Stimulated activated naive CD8-positive, alpha-beta T cell treated with anti-CD3 and anti-CD28 coated beads, Interleukin-15, amount 100 ng/mL, for 72 hours (primary cell): ENCODE data around the gene MB21D2.
A peak's percentile ranks its signal among the peaks of the same experiment; 100 is the strongest.

ENCODE experiments used
- ATAC-seq: fragments of 150-1000 bp; cut with Tn5 transposase; 2 replicates; pipeline ENCODE4 v1.10.0; 2021; ENCODE audit warnings: mild to moderate bottlenecking, moderate library complexity
- DNase-seq, 2 donors: peaks; one replicate each; pipeline ENCODE4 v3.0.0; 2021 to 2022
- H3K27ac Mint-ChIP-seq, 2 donors: one replicate each; pipeline ENCODE4 v1.8.0; 2022; ENCODE audit warnings: mild to moderate bottlenecking in 2 of 2, mixed read lengths in 2 of 2, moderate library complexity in 2 of 2
- H3K27me3 Mint-ChIP-seq: one replicate; pipeline ENCODE4 v1.8.0; 2022; ENCODE audit warnings: mixed read lengths
- H3K4me1 Mint-ChIP-seq: one replicate; pipeline ENCODE4 v1.8.0; 2022; ENCODE audit warnings: mild to moderate bottlenecking, mixed read lengths
- H3K4me3 Mint-ChIP-seq, 2 donors: one replicate each; pipeline ENCODE4 v1.8.0; 2022; ENCODE audit warnings: mild to moderate bottlenecking in 2 of 2, mixed read lengths in 2 of 2, moderate library complexity in 1 of 2
- H3K9me3 Mint-ChIP-seq, 2 donors: one replicate each; pipeline ENCODE4 v1.8.0; 2022; ENCODE audit warnings: mixed read lengths in 2 of 2

MB21D2 gene

GRCh38 chr3:192911293-192911692 lies 6.4 kb downstream of the MB21D2 start:
- no peak for DNase-seq
- peaks cover 40% of the 10 kb centered on the region for H3K27me3 Mint-ChIP-seq
- H3K4me3 Mint-ChIP-seq = no peak overlapping the region
- no peak overlapping the region for H3K27ac Mint-ChIP-seq
- no peak for ATAC-seq
- H3K9me3 Mint-ChIP-seq = no peaks in the 10 kb centered on the region
- peaks cover 34% of the 10 kb centered on the region for H3K4me1 Mint-ChIP-seq

GRCh38 chr3:192907784-192908183 lies 9.9 kb downstream of the MB21D2 start:
- Mint-ChIP-seq H3K27ac (no peak overlapping the region), H3K4me1 (peaks cover 16% of the 10 kb centered on the region), H3K9me3 (no peaks in the 10 kb centered on the region), H3K4me3 (no peak overlapping the region), H3K27me3 (peaks cover 24% of the 10 kb centered on the region)
- DNase-seq (no peak), ATAC-seq (no peak)

- H3K4me1 Mint-ChIP-seq = peaks cover 25% of the 10 kb centered on the region
- DNase-seq = no peak
- H3K4me3 Mint-ChIP-seq = no peak overlapping the region
- H3K9me3 Mint-ChIP-seq = no peaks in the 10 kb centered on the region
- H3K27ac Mint-ChIP-seq = no peak overlapping the region
- peaks cover 27% of the 10 kb centered on the region for H3K27me3 Mint-ChIP-seq
- ATAC-seq = peak; percentile 31
Measured at GRCh38 chr3:192906940-192907339, 10.7 kb downstream of the MB21D2 start.

GRCh38 chr3:192905980-192906678 lies 11.5 kb downstream of the MB21D2 start:
- Mint-ChIP-seq H3K9me3 (no peaks in the 10 kb centered on the region), H3K4me3 (no peak overlapping the region), H3K4me1 (peaks cover 26% of the 10 kb centered on the region), H3K27ac (peak overlapping the region; percentile 3 to 27), H3K27me3 (peaks cover 19% of the 10 kb centered on the region)
- no peak for DNase-seq
- no peak for ATAC-seq

GRCh38 chr3:192904632-192905289 lies 12.9 kb downstream of the MB21D2 start:
- no peak overlapping the region for H3K27ac Mint-ChIP-seq
- peaks cover 0 to 3% of the 10 kb centered on the region in 2 donors for H3K9me3 Mint-ChIP-seq
- no peak overlapping the region for H3K4me3 Mint-ChIP-seq
- H3K27me3 Mint-ChIP-seq = peaks cover 21% of the 10 kb centered on the region
- ATAC-seq (no peak), DNase-seq (no peak)
- H3K4me1 Mint-ChIP-seq = peaks cover 31% of the 10 kb centered on the region

GRCh38 chr3:192902549-192902948 lies 15.1 kb downstream of the MB21D2 start:
- no peak for ATAC-seq
- H3K27ac Mint-ChIP-seq = no peak overlapping the region
- peaks cover 49% of the 10 kb centered on the region for H3K4me1 Mint-ChIP-seq
- DNase-seq = no peak
- no peak overlapping the region for H3K4me3 Mint-ChIP-seq
- H3K27me3 Mint-ChIP-seq = peaks cover 25% of the 10 kb centered on the region
- H3K9me3 Mint-ChIP-seq = peaks cover 0 to 12% of the 10 kb centered on the region in 2 donors

GRCh38 chr3:192901435-192901834 lies 16.2 kb downstream of the MB21D2 start:
- Mint-ChIP-seq H3K9me3 (peaks cover 0 to 12% of the 10 kb centered on the region in 2 donors), H3K4me3 (no peak overlapping the region), H3K27me3 (peaks cover 31% of the 10 kb centered on the region), H3K4me1 (peaks cover 50% of the 10 kb centered on the region), H3K27ac (no peak overlapping the region)
- ATAC-seq (no peak), DNase-seq (no peak)

- peaks cover 0 to 12% of the 10 kb centered on the region in 2 donors for H3K9me3 Mint-ChIP-seq
- DNase-seq (peak in 1 of 2 donors; percentile 33), ATAC-seq (no peak)
- H3K4me3 Mint-ChIP-seq = peak overlapping the region; percentile 14 to 52
- peak overlapping the region; percentile 28 to 97 for H3K27ac Mint-ChIP-seq
- peaks cover 46% of the 10 kb centered on the region for H3K27me3 Mint-ChIP-seq
- H3K4me1 Mint-ChIP-seq = peaks cover 64% of the 10 kb centered on the region
Measured at GRCh38 chr3:192899540-192899982, 18.1 kb downstream of the MB21D2 start.

GRCh38 chr3:192897005-192897404 lies 20.7 kb downstream of the MB21D2 start:
- peak overlapping the region in 1 of 2 donors; percentile 68 for H3K27ac Mint-ChIP-seq
- peak overlapping the region in 1 of 2 donors; percentile 24 for H3K4me3 Mint-ChIP-seq
- H3K27me3 Mint-ChIP-seq = peaks cover 38% of the 10 kb centered on the region
- ATAC-seq (no peak), DNase-seq (no peak)
- H3K4me1 Mint-ChIP-seq = peaks cover 78% of the 10 kb centered on the region
- H3K9me3 Mint-ChIP-seq = peaks cover 0 to 12% of the 10 kb centered on the region in 2 donors

GRCh38 chr3:192896208-192896607 lies 21.4 kb downstream of the MB21D2 start:
- peak overlapping the region in 1 of 2 donors; percentile 68 for H3K27ac Mint-ChIP-seq
- peaks cover 38% of the 10 kb centered on the region for H3K27me3 Mint-ChIP-seq
- H3K4me3 Mint-ChIP-seq = no peak overlapping the region
- H3K9me3 Mint-ChIP-seq = peaks cover 0 to 12% of the 10 kb centered on the region in 2 donors
- ATAC-seq (no peak), DNase-seq (no peak)
- peaks cover 82% of the 10 kb centered on the region for H3K4me1 Mint-ChIP-seq

- peak overlapping the region in 1 of 2 donors; percentile 45 for H3K4me3 Mint-ChIP-seq
- peak overlapping the region in 1 of 2 donors; percentile 71 for H3K27ac Mint-ChIP-seq
- H3K4me1 Mint-ChIP-seq = peaks cover 90% of the 10 kb centered on the region
- no peak for DNase-seq
- peaks cover 0 to 8% of the 10 kb centered on the region in 2 donors for H3K9me3 Mint-ChIP-seq
- H3K27me3 Mint-ChIP-seq = peaks cover 35% of the 10 kb centered on the region
- no peak for ATAC-seq
Measured at GRCh38 chr3:192894676-192895075, 23.0 kb downstream of the MB21D2 start.

- Mint-ChIP-seq H3K4me1 (peaks cover 88% of the 10 kb centered on the region), H3K4me3 (peak overlapping the region; percentile 57 to 76), H3K27me3 (peaks cover 42% of the 10 kb centered on the region), H3K27ac (peak overlapping the region; percentile 69 to 77), H3K9me3 (no peaks in the 10 kb centered on the region)
- ATAC-seq (peak; percentile 95), DNase-seq (peak; percentile 69 to 88)
Measured at GRCh38 chr3:192892981-192893700, 24.5 kb downstream of the MB21D2 start.

- peak overlapping the region in 1 of 2 donors; percentile 61 for H3K27ac Mint-ChIP-seq
- H3K27me3 Mint-ChIP-seq = peaks cover 32% of the 10 kb centered on the region
- peak overlapping the region; percentile 24 to 44 for H3K4me3 Mint-ChIP-seq
- peaks cover 84% of the 10 kb centered on the region for H3K4me1 Mint-ChIP-seq
- ATAC-seq (no peak), DNase-seq (no peak)
- H3K9me3 Mint-ChIP-seq = no peaks in the 10 kb centered on the region
Measured at GRCh38 chr3:192890347-192891335, 27.0 kb downstream of the MB21D2 start.

- peak overlapping the region in 1 of 2 donors; percentile 22 for H3K4me3 Mint-ChIP-seq
- ATAC-seq = no peak
- H3K9me3 Mint-ChIP-seq = no peaks in the 10 kb centered on the region
- no peak overlapping the region for H3K27ac Mint-ChIP-seq
- peaks cover 74% of the 10 kb centered on the region for H3K4me1 Mint-ChIP-seq
- no peak for DNase-seq
- H3K27me3 Mint-ChIP-seq = peaks cover 22% of the 10 kb centered on the region
Measured at GRCh38 chr3:192889679-192890078, 28.0 kb downstream of the MB21D2 start.

GRCh38 chr3:192888190-192888589 lies 29.5 kb downstream of the MB21D2 start:
- peaks cover 59% of the 10 kb centered on the region for H3K4me1 Mint-ChIP-seq
- no peaks in the 10 kb centered on the region for H3K9me3 Mint-ChIP-seq
- H3K27me3 Mint-ChIP-seq = peaks cover 18% of the 10 kb centered on the region
- peak overlapping the region in 1 of 2 donors; percentile 71 for H3K27ac Mint-ChIP-seq
- peak overlapping the region in 1 of 2 donors; percentile 38 for H3K4me3 Mint-ChIP-seq
- no peak for ATAC-seq
- no peak for DNase-seq
